Melanocyte of skin (primary cell): ENCODE results near the gene OR4A15. TPM values are rescaled to one million over a fixed set of nuclear protein-coding genes. Genes with fewer than 3 reads are reported as not detected.

ENCODE experiments used
- small RNA-seq, 2 donors: library from RNA; depleted of rRNA; stranded (forward); fragments of <200 nt; gene quantifications; one replicate each; pipeline ENCODE3, GENCODE V24; 2012
- total RNA-seq, 2 donors: library from RNA; depleted of rRNA; stranded (reverse); fragments of >200 nt; gene quantifications; 2 replicates each; pipeline ENCODE4 v1.2.3, GENCODE V29; 2012

Gene OR4A15
- total RNA-seq = not detected

DNA sequence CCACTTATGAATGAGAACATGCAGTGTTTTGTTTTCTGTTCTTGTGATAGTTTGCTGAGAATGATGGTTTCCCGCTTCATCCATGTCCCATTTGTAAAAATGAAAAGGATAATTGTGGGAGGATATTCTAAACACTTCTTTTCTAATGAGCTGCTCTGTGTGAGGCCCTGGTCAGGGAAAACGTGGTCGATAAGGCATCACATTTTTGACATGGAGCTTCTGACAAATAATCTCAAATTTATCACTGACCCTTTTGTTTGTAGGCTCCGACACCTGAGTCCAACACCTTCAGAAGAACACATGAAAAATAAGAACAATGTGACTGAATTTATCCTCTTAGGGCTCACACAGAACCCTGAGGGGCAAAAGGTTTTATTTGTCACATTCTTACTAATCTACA lies at the start of gene OR4A15:
Gene OR4A15, plus strand, starts transcription at position 301 of the 400 bp plus-strand sequence. Its CDS starts 0 bp downstream, at position 301.

DNA sequence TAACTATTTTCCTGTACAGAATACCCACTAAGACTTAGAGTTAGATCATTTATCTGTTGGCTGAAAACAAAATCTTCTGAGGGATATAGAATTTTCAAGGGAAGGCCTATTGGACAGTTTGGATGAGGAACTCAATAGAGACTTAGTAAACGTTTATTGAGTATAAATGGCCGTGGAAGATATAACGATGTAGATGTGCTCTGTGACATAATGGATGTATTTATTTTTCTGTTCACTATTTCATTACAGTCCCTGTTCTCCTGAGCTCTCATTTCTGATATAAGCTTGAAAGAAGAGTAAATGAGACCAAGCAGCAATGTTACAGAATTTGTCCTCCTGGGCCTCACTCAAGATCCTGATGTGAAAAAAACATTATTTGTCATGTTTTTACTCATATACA lies 24.9 kb upstream of the OR4A15 start, which contains the start of gene OR4A16:
Gene OR4A16, plus strand, starts transcription at position 301 of the 400 bp plus-strand sequence. Its CDS starts 0 bp downstream, at position 301.

Small RNA genes lying within 50 kb of the gene (small RNA-seq; reads per million reads assigned to genes)
- gene OR4X7P = 0 reads per million in 2 donors

Other genes with a start within 250 kb of the OR4A15 start
- gene TRIM48, start 105.8 kb upstream of the OR4A15 start, total RNA-seq = not detected
- not detected for gene OR4A16, start 24.8 kb upstream of the OR4A15 start, total RNA-seq
- gene OR4C15, start 186.5 kb downstream of the OR4A15 start, total RNA-seq = not detected
- gene OR4C16, start 204.2 kb downstream of the OR4A15 start, total RNA-seq = not detected
- not detected for gene OR4C11, start 239.7 kb downstream of the OR4A15 start, total RNA-seq